Tibial nerve (tissue), 4 donors: Measurements from ENCODE around the gene SPATA46. TPM values are rescaled to one million over a fixed set of nuclear protein-coding genes. Genes with fewer than 3 reads are reported as not detected.

Experiments used
- DNase-seq, 2 donors: peaks; one replicate each; pipeline ENCODE4 v3.0.0-alpha.2; 2019; ENCODE audit warnings: low spot score in 2 of 2
- H3K27ac ChIP-seq, 4 donors: fragments of 200-600 bp; sonication (generic) in 3 of 4; one replicate each; pipeline ENCODE4 v1.5.1; 2017 to 2019; ENCODE audit warnings: mild to moderate bottlenecking in 1 of 4
- H3K27me3 ChIP-seq, 2 donors: fragments of 200-600 bp; sonication (generic) in 1 of 2; one replicate each; pipeline versions ENCODE4 v1.5.1 to v1.6.0; 2017 to 2019
- H3K36me3 ChIP-seq, 3 donors: fragments of 200-600 bp; sonication (generic); one replicate each; pipeline ENCODE4 v1.5.1; 2018 to 2019
- H3K4me1 ChIP-seq, 4 donors: fragments of 200-600 bp; sonication (generic) in 3 of 4; one replicate each; pipeline ENCODE4 v1.5.1; 2017 to 2019
- H3K4me3 ChIP-seq, 4 donors: fragments of 200-600 bp; sonication (generic) in 3 of 4; one replicate each; pipeline ENCODE4 v1.5.1; 2017 to 2019; ENCODE audit warnings: mild to moderate bottlenecking in 1 of 4, moderate library complexity in 1 of 4
- H3K9me3 ChIP-seq, 4 donors: fragments of 200-600 bp; sonication (generic) in 3 of 4; one replicate each; pipeline ENCODE4 v1.5.1; 2017 to 2019
- CTCF ChIP-seq, 5 experiments: fragments of 200-600 bp in 3 of 5; fragments of 450-650 bp in 2 of 5; sonication (generic) in 3 of 5; IDR thresholded peaks; one replicate each; pipeline ENCODE4 v1.5.1; 2016 to 2019; ENCODE audit warnings: antibody characterized with exemption in 5 of 5, mild to moderate bottlenecking in 3 of 5, moderate library complexity in 2 of 5
- EP300 ChIP-seq, 2 donors: sonication (generic); formaldehyde crosslinking; IDR thresholded peaks; one replicate each; pipeline ENCODE4 v1.6.1; 2017; ENCODE audit warnings: antibody characterized with exemption in 2 of 2, mild to moderate bottlenecking in 1 of 2
- POLR2A ChIP-seq, 2 donors: fragments of 450-650 bp; IDR thresholded peaks; one replicate each; pipeline ENCODE4 v1.6.1; 2017; ENCODE audit warnings: antibody characterized with exemption in 2 of 2, mild to moderate bottlenecking in 2 of 2, moderate library complexity in 2 of 2
- WGBS, 2 donors: methylation state at CpG; one replicate each; pipeline ENCODE4 v1.1.5; 2018; 5-methylcytosine and 5-hydroxymethylcytosine counted together
- small RNA-seq: library from RNA; depleted of rRNA; stranded (forward); fragments of <200 nt; gene quantifications from one replicate; pipeline ENCODE3, GENCODE V24; 2016
- total RNA-seq, 4 donors: library from RNA; depleted of rRNA; stranded (reverse); fragments of >200 nt; gene quantifications; one replicate each; pipeline ENCODE4 v1.1.0, GENCODE V29; 2016

SPATA46 gene
- total RNA-seq, 4 donors from 2014 or later, result not detected

GRCh38 chr1:162327788-162328165, 48.9 kb downstream of the SPATA46 start:
- Histone ChIP-seq H3K27me3 (no peaks in the 10 kb centered on the region), H3K9me3 (no peaks in the 10 kb centered on the region), H3K4me3 (no peak overlapping the region), H3K4me1 (peaks cover 0 to 16% (median 0%) of the 10 kb centered on the region in 4 donors), H3K36me3 (no peaks in the 10 kb centered on the region), H3K27ac (no peak overlapping the region)
- TF ChIP-seq CTCF (IDR thresholded peaks at IDR 0.05) (no peak), EP300 (IDR thresholded peaks at IDR 0.05) (no peak), POLR2A (IDR thresholded peaks at IDR 0.05) (no peak)
- 90 to 93% methylated on average over 1 of the region's 1 CpG for WGBS, 2 donors
- no peak for DNase-seq

GRCh38 chr1:162327144-162327787, 49.4 kb downstream of the SPATA46 start:
- DNase-seq, result no peak
- WGBS, 2 donors, result 82 to 87% methylated on average over 2 of the region's 2 CpGs
- Histone ChIP-seq H3K27me3 (no peaks in the 10 kb centered on the region), H3K4me3 (no peak overlapping the region), H3K36me3 (no peaks in the 10 kb centered on the region), H3K4me1 (peaks cover 0 to 16% (median 0%) of the 10 kb centered on the region in 4 donors), H3K27ac (no peak overlapping the region), H3K9me3 (no peaks in the 10 kb centered on the region)
- TF ChIP-seq CTCF (IDR thresholded peaks at IDR 0.05) (no peak), EP300 (IDR thresholded peaks at IDR 0.05) (no peak), POLR2A (IDR thresholded peaks at IDR 0.05) (no peak)

- Histone ChIP-seq H3K36me3 (no peaks in the 10 kb centered on the region), H3K27ac (no peak overlapping the region), H3K9me3 (no peaks in the 10 kb centered on the region), H3K27me3 (no peaks in the 10 kb centered on the region), H3K4me1 (peaks cover 0 to 16% (median 0%) of the 10 kb centered on the region in 4 donors), H3K4me3 (no peak overlapping the region)
- no peak for DNase-seq
- TF ChIP-seq POLR2A (IDR thresholded peaks at IDR 0.05) (no peak), EP300 (IDR thresholded peaks at IDR 0.05) (no peak), CTCF (IDR thresholded peaks at IDR 0.05) (no peak)
These were observed 50.1 kb downstream of the SPATA46 start for GRCh38 chr1:162326559-162326958.

- no peaks in the 10 kb centered on the region for H3K27me3 ChIP-seq
- H3K9me3 ChIP-seq, result no peaks in the 10 kb centered on the region
- TF ChIP-seq POLR2A (IDR thresholded peaks at IDR 0.05), result no peak
- TF ChIP-seq EP300 (IDR thresholded peaks at IDR 0.05), result no peak
- TF ChIP-seq CTCF (IDR thresholded peaks at IDR 0.05), result no peak
- 36 to 46% methylated on average over 2 of the region's 2 CpGs for WGBS, 2 donors
- no peaks in the 10 kb centered on the region for H3K36me3 ChIP-seq
- no peak overlapping the region for H3K4me3 ChIP-seq
- no peak for DNase-seq
- peaks cover 0 to 9% (median 0%) of the 10 kb centered on the region in 4 donors for H3K4me1 ChIP-seq
- no peak overlapping the region for H3K27ac ChIP-seq
These were observed 52.3 kb downstream of the SPATA46 start for GRCh38 chr1:162324396-162324795.

Small RNA genes lying within 50 kb of the gene (small RNA-seq; reads per million reads assigned to genes)
- gene MIR556, result not detected
- gene RNA5SP61, result not detected

Other genes starting within 250 kb of the SPATA46 start
- gene C1orf226, start 4.9 kb upstream of the SPATA46 start, total RNA-seq, result 1 to 10 TPM; 2.9 to 8.0 (median 4.7) TPM
- not detected for gene SH2D1B, start 35.3 kb upstream of the SPATA46 start, total RNA-seq
- gene UHMK1, start 121.0 kb upstream of the SPATA46 start, total RNA-seq, result 10 to 100 TPM; 36.1 to 56.9 (median 49.2) TPM
- gene UAP1, start 184.9 kb upstream of the SPATA46 start, total RNA-seq, result 100 to 1,000 TPM in 2 of 4 donors, 10 to 100 TPM in 2; 93.9 to 194 (median 113) TPM